Fibroblast of lung (primary cell): ENCODE results near the gene BCAS1. TPM values are rescaled to one million over a fixed set of nuclear protein-coding genes. Genes with fewer than 3 reads are reported as not detected.

Experiments used
- DNase-seq, 2 donors: peaks; one replicate each; pipeline versions ENCODE4 v3.0.0 to v3.0.0-alpha.2; 2010; ENCODE audit warnings: low read depth in 2 of 2
- H2AFZ ChIP-seq: 2 replicates; pipeline ENCODE4 v1.5.1; 2012; ENCODE audit warnings: low read length, control low read depth, inconsistent platforms
- H3K27ac ChIP-seq: 2 replicates; pipeline ENCODE4 v1.5.1; 2011; ENCODE audit warnings: low read length, control low read depth; ENCODE audit not compliant: insufficient read depth
- H3K27me3 ChIP-seq: 2 replicates; pipeline ENCODE4 v1.5.1; 2011; ENCODE audit warnings: mild to moderate bottlenecking, low read length; ENCODE audit not compliant: control insufficient read depth, insufficient read depth
- H3K36me3 ChIP-seq: 2 replicates; pipeline ENCODE4 v1.5.1; 2011; ENCODE audit warnings: low read length; ENCODE audit not compliant: control insufficient read depth, insufficient read depth
- H3K4me1 ChIP-seq: 2 replicates; pipeline ENCODE4 v1.5.1; 2011; ENCODE audit warnings: low read length; ENCODE audit not compliant: control insufficient read depth, insufficient read depth; ENCODE audit errors: extremely low read depth
- H3K4me2 ChIP-seq: 2 replicates; pipeline ENCODE4 v1.5.1; 2011; ENCODE audit warnings: low read length, control low read depth; ENCODE audit not compliant: insufficient read depth; ENCODE audit errors: extremely low read depth
- H3K4me3 ChIP-seq, 4 experiments: fragments of 200-600 bp in 1 of 4; sonication (generic) in 1 of 4; replicated peaks in 1 of 4; 2 replicates each; pipeline ENCODE4 v1.5.1; 2011 to 2016; ENCODE audit warnings: low read length in 4 of 4, low read depth in 3 of 4, mild to moderate bottlenecking in 3 of 4, control low read depth in 2 of 4, inconsistent platforms in 1 of 4, mixed read lengths in 1 of 4; ENCODE audit not compliant: insufficient read depth in 1 of 4; ENCODE audit errors: control extremely low read depth in 1 of 4
- H3K79me2 ChIP-seq: 2 replicates; pipeline ENCODE4 v1.5.1; 2012; ENCODE audit warnings: mild to moderate bottlenecking, low read length, inconsistent platforms; ENCODE audit not compliant: control insufficient read depth, insufficient read depth
- H3K9ac ChIP-seq: 2 replicates; pipeline ENCODE4 v1.5.1; 2011; ENCODE audit warnings: mild to moderate bottlenecking, low read length, control low read depth; ENCODE audit not compliant: insufficient read depth
- H3K9me3 ChIP-seq: 2 replicates; pipeline ENCODE4 v1.5.1; 2012; ENCODE audit warnings: low read depth, low read length; ENCODE audit not compliant: control insufficient read depth, insufficient read depth
- H4K20me1 ChIP-seq: 2 replicates; pipeline ENCODE4 v1.5.1; 2011; ENCODE audit warnings: low read length; ENCODE audit not compliant: control insufficient read depth, insufficient read depth; ENCODE audit errors: extremely low read depth
- EZH2 ChIP-seq: IDR thresholded peaks from 2 replicates; pipeline ENCODE4 v1.5.1; 2012; ENCODE audit warnings: low read length, control low read depth, mild to moderate bottlenecking; ENCODE audit errors: missing control alignments
- polyA plus RNA-seq, 2 donors: library from polyadenylated mRNA; depleted of rRNA in 1 of 2; stranded (reverse) in 1 of 2; unstranded in 1 of 2; fragments of >200 nt; gene quantifications; 2 replicates each; pipeline ENCODE4 v1.2.1, GENCODE V29; 2011 to 2012; ENCODE audit warnings: missing spikeins in 1 of 2
- total RNA-seq: library from RNA; depleted of rRNA; stranded (reverse); fragments of >200 nt; gene quantifications from 2 replicates; pipeline ENCODE4 v1.2.1, GENCODE V29; 2014
- TF ChIP-seq, protein P1 (sequence below), 2 donors: IDR thresholded peaks in 1 of 2; conservative IDR thresholded peaks in 1 of 2; 1 replicate in 1 of 2; 2 replicates in 1 of 2; pipeline ENCODE4 v1.5.1; 2011 to 2012; ENCODE audit warnings: low read length in 2 of 2, control low read depth in 1 of 2, inconsistent platforms in 1 of 2, low read depth in 1 of 2, mild to moderate bottlenecking in 1 of 2

The BCAS1 gene
- total and polyA plus RNA-seq, 2 donors (not counting 1 experiment from before 2014, with no cell fraction given), result 0.17 TPM; not detected in 1

DNA sequence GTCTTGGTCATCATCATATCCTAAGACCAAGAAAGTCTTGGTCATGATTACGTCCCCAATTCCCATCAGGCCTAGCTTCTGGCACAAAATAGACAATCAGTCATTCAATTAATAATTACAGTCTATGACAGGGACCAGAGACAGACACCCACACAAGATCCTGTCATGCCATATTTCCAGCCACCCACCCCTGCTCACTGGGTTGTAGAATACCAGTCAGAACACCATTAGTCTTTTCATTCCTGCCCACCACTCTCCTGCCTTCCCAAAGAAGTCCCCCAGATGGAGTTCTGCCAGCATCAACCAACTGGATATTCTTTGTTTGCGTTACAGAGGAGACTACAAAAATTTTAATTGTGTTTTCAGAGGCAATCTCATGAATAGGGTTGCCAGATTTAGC lies 81.0 kb downstream of the BCAS1 start:
- H4K20me1 ChIP-seq, result no peaks in the 10 kb centered on the region
- H3K4me3 ChIP-seq, result no peak overlapping the region
- no peaks in the 10 kb centered on the region for H3K36me3 ChIP-seq
- no peaks in the 10 kb centered on the region for H3K9me3 ChIP-seq
- no peaks in the 10 kb centered on the region for H3K79me2 ChIP-seq
- no peak overlapping the region for H3K9ac ChIP-seq
- H3K27ac ChIP-seq, result no peak overlapping the region
- H3K4me2 ChIP-seq, result no peak overlapping the region
- no peaks in the 10 kb centered on the region for H3K27me3 ChIP-seq
- H2AFZ ChIP-seq, result no peak overlapping the region
- no peaks in the 10 kb centered on the region for H3K4me1 ChIP-seq
- no peak for DNase-seq
- TF ChIP-seq EZH2, result no peak
- TF ChIP-seq, protein P1, sequence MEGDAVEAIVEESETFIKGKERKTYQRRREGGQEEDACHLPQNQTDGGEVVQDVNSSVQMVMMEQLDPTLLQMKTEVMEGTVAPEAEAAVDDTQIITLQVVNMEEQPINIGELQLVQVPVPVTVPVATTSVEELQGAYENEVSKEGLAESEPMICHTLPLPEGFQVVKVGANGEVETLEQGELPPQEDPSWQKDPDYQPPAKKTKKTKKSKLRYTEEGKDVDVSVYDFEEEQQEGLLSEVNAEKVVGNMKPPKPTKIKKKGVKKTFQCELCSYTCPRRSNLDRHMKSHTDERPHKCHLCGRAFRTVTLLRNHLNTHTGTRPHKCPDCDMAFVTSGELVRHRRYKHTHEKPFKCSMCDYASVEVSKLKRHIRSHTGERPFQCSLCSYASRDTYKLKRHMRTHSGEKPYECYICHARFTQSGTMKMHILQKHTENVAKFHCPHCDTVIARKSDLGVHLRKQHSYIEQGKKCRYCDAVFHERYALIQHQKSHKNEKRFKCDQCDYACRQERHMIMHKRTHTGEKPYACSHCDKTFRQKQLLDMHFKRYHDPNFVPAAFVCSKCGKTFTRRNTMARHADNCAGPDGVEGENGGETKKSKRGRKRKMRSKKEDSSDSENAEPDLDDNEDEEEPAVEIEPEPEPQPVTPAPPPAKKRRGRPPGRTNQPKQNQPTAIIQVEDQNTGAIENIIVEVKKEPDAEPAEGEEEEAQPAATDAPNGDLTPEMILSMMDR (conservative IDR thresholded peaks at IDR 0.05 in 1 of 2, IDR thresholded peaks at IDR 0.05 in 1 of 2; ENCODE audit: low read depth in 1 of 2, low read length in 2 of 2), result no peak

DNA sequence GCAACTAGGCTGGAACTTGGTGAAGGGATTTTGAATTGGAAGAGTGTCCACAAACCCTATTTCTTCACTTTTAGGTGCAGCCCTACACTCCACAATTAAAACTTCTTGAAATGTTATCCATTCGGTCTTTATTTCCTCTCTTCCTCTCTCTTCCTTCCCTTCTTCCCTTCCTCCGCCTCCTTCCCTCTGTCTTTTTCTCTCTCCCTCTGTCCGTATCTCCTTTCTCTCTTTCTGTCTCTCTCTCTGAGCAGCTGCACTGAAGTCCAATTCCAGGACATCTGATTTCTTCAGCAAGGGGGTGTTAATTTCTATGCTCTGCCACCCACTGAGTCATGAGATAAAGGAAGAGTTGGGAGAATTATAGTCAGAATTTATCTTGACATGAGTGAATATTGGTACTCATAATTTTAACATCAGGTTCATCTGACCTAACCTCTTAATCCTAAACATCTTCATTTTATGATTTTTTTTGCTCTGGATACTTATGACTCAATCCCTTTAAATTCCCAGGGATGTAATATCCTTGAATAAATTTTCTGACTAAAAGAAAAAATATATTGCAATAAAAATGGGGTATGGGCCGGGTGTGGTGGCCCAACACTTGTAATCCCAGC lies 84.2 kb downstream of the BCAS1 start:
- H3K27me3 ChIP-seq, result no peaks in the 10 kb centered on the region
- no peak overlapping the region for H2AFZ ChIP-seq
- H3K79me2 ChIP-seq, result no peaks in the 10 kb centered on the region
- H3K36me3 ChIP-seq, result no peaks in the 10 kb centered on the region
- no peaks in the 10 kb centered on the region for H4K20me1 ChIP-seq
- no peak overlapping the region for H3K27ac ChIP-seq
- no peak overlapping the region for H3K4me3 ChIP-seq
- H3K9ac ChIP-seq, result no peak overlapping the region
- H3K9me3 ChIP-seq, result no peaks in the 10 kb centered on the region
- TF ChIP-seq, protein P1 (conservative IDR thresholded peaks at IDR 0.05 in 1 of 2, IDR thresholded peaks at IDR 0.05 in 1 of 2; ENCODE audit: low read depth in 1 of 2, low read length in 2 of 2), result no peak
- TF ChIP-seq EZH2, result no peak
- DNase-seq, result no peak
- H3K4me2 ChIP-seq, result no peak overlapping the region
- H3K4me1 ChIP-seq, result no peaks in the 10 kb centered on the region

DNA sequence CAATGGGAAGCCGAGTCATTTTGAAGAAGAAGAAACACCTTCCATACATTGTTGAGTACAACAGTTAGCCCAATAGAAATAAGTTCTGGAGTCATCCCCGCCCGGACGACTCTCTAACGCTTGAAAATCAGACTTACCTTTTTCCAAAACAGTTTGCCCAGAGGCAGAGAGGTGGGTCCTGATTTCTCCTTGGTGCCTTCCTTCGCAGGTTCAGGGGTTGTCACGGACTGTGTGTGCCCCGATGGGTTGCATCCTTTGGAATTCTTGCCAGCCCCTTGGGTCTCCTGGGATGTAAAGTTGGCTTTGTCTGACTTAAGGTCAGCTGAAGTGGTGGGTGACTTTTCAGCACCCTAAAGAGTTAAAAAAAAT lies 85.3 kb downstream of the BCAS1 start:
- Histone ChIP-seq H3K4me1 (no peaks in the 10 kb centered on the region), H3K9ac (no peak overlapping the region), H3K4me3 (no peak overlapping the region), H3K27ac (no peak overlapping the region), H4K20me1 (no peaks in the 10 kb centered on the region), H2AFZ (no peak overlapping the region), H3K36me3 (no peaks in the 10 kb centered on the region), H3K79me2 (no peaks in the 10 kb centered on the region), H3K27me3 (no peaks in the 10 kb centered on the region), H3K4me2 (no peak overlapping the region), H3K9me3 (no peaks in the 10 kb centered on the region)
- no peak for TF ChIP-seq EZH2
- TF ChIP-seq, protein P1 (conservative IDR thresholded peaks at IDR 0.05 in 1 of 2, IDR thresholded peaks at IDR 0.05 in 1 of 2; ENCODE audit: low read depth in 1 of 2, low read length in 2 of 2), result no peak
- DNase-seq, result no peak
